CD4-positive, CD25-positive, alpha-beta regulatory T cell (primary cell): ENCODE data around the gene BPIFB3. TPM values are rescaled to one million over a fixed set of nuclear protein-coding genes. Genes with fewer than 3 reads are reported as not detected.
A peak's percentile ranks its signal among the peaks of the same experiment; 100 is the strongest.

Source experiments
- ATAC-seq, 2 donors: fragments of 150-1000 bp; cut with Tn5 transposase; one replicate each; pipeline ENCODE4 v1.10.0; 2021; ENCODE audit warnings: low read depth in 2 of 2, moderate number of reproducible peaks in 2 of 2, moderate library complexity in 1 of 2
- DNase-seq, 3 donors: peaks; one replicate each; pipeline versions ENCODE4 v3.0.0 to v3.0.0-alpha.2; 2012 to 2022; ENCODE audit warnings: mixed read lengths in 1 of 3
- H3K27ac ChIP-seq: one replicate; pipeline ENCODE4 v1.7.0; 2013; ENCODE audit warnings: mild to moderate bottlenecking, low read length; ENCODE audit not compliant: insufficient read depth, poor library complexity, severe bottlenecking
- H3K27me3 ChIP-seq: one replicate; pipeline ENCODE4 v1.7.0; 2013; ENCODE audit warnings: low read length; ENCODE audit not compliant: control insufficient read depth, insufficient read depth
- H3K36me3 ChIP-seq: one replicate; pipeline ENCODE4 v1.7.0; 2013; ENCODE audit warnings: mild to moderate bottlenecking, low read length, moderate library complexity; ENCODE audit not compliant: control insufficient read depth, insufficient read depth
- H3K4me1 ChIP-seq: 2 replicates; pipeline ENCODE4 v1.7.0; 2013; ENCODE audit warnings: mild to moderate bottlenecking, low read length; ENCODE audit not compliant: insufficient read depth, control insufficient read depth, poor library complexity, severe bottlenecking
- H3K4me3 ChIP-seq: one replicate; pipeline ENCODE4 v1.7.0; 2013; ENCODE audit warnings: low read depth, mild to moderate bottlenecking, low read length, moderate library complexity
- H3K9me3 ChIP-seq, 2 experiments: 1 replicate in 1 of 2; 2 replicates in 1 of 2; pipeline ENCODE4 v1.7.0; 2013; ENCODE audit warnings: low read length in 2 of 2, mild to moderate bottlenecking in 1 of 2, moderate library complexity in 1 of 2; ENCODE audit not compliant: control insufficient read depth in 2 of 2
- H3K27ac Mint-ChIP-seq, 3 donors: one replicate each; pipeline ENCODE4 v1.8.0; 2020 to 2022; ENCODE audit warnings: mild to moderate bottlenecking in 3 of 3, mixed read lengths in 3 of 3, moderate library complexity in 2 of 3
- H3K27me3 Mint-ChIP-seq: one replicate; pipeline ENCODE4 v1.8.0; 2022; ENCODE audit warnings: mild to moderate bottlenecking, mixed read lengths
- H3K36me3 Mint-ChIP-seq: one replicate; pipeline ENCODE4 v1.8.0; 2020; ENCODE audit warnings: mixed read lengths
- H3K4me1 Mint-ChIP-seq, 4 donors: one replicate each; pipeline ENCODE4 v1.8.0; 2020 to 2022; ENCODE audit warnings: mixed read lengths in 4 of 4, mild to moderate bottlenecking in 1 of 4
- H3K4me3 Mint-ChIP-seq, 4 donors: one replicate each; pipeline ENCODE4 v1.8.0; 2020 to 2022; ENCODE audit warnings: mild to moderate bottlenecking in 4 of 4, mixed read lengths in 4 of 4, moderate library complexity in 3 of 4
- H3K9me3 Mint-ChIP-seq, 7 donors: one replicate each; pipeline ENCODE4 v1.8.0; 2020 to 2022; ENCODE audit warnings: mixed read lengths in 7 of 7, mild to moderate bottlenecking in 3 of 7, moderate library complexity in 2 of 7
- polyA plus RNA-seq, 4 donors: library from polyadenylated mRNA; unstranded; fragments of 300-500 nt; fragmentation: Illumina TruSeq; gene quantifications; one replicate each; pipeline ENCODE4 v1.2.3, GENCODE V29; 2021
- total RNA-seq: library from RNA; stranded (reverse); gene quantifications from one replicate; pipeline ENCODE4 v1.2.3, GENCODE V29; 2022

Gene BPIFB3
- total and polyA plus RNA-seq, 5 donors from 2014 or later: not detected

DNA sequence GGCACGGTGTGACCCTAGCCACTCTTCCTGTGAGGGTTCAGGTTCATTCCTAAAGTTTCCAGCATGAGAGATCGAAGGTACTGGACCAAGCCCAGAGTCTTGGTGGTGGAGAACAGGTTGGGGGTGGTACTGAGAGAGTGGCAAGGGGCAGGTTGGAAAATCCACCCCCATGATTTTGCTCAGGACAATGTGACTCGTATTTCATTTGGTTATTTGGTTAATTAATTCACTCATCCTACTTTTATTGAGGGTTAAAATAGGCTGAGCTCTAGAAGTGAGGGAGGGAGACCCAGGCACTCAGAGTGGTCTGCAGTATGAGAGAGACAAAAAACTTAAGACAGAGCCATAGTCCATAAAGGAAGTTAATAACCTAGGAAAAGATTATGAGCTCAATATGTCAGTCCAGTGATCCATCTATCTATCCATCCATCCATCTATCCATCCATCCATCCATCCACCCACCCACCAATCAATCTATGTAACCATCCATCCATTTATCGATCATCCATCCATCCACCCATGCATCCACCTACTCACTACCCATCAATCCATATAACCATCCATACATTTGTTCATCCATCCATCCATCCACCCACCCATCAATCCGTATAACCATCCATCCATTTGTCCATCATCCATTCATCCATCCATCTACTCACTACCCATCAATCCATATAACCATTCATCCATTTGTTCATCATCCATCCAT is 28.9 kb upstream of the BPIFB3 start:
- H3K4me3 ChIP-seq: no peak overlapping the region
- no peaks in the 10 kb centered on the region for H3K27me3 Mint-ChIP-seq
- no peaks in the 10 kb centered on the region for H3K9me3 Mint-ChIP-seq
- H3K27me3 ChIP-seq: no peaks in the 10 kb centered on the region
- H3K27ac Mint-ChIP-seq: no peak overlapping the region
- no peak overlapping the region for H3K4me3 Mint-ChIP-seq
- H3K36me3 ChIP-seq: no peaks in the 10 kb centered on the region
- ATAC-seq: no peak
- H3K27ac ChIP-seq: no peak overlapping the region
- no peaks in the 10 kb centered on the region for H3K9me3 ChIP-seq
- no peaks in the 10 kb centered on the region for H3K36me3 Mint-ChIP-seq
- no peak for DNase-seq
- peaks cover 0 to 3% (median 0%) of the 10 kb centered on the region in 4 donors for H3K4me1 Mint-ChIP-seq
- H3K4me1 ChIP-seq: no peaks in the 10 kb centered on the region

DNA sequence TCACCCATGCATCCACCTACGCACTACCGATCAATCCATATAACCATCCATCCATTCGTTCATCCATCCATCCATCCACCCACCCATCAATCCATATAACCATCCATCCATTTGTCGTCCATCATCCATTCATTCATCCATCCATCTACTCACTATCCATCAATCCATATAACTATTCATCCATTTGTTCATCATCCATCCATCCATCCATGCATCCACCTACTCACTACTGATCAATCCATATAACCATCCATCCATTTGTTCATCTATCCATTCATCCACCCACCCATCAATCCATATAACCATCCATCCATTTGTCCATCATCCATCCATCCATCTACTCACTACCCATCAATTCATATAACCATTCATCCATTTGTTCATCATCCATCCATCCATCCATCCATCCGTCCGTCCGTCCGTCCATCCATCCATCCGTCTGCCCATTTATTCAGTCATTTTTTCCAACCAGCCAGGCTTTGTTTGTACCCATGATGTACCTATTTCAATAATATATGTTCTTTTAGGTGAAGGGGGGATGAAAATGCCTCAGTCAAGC is 28.3 kb upstream of the BPIFB3 start:
- ATAC-seq (no peak), DNase-seq (no peak)
- H3K4me3 Mint-ChIP-seq: no peak overlapping the region
- no peaks in the 10 kb centered on the region for H3K27me3 ChIP-seq
- no peak overlapping the region for H3K4me3 ChIP-seq
- no peaks in the 10 kb centered on the region for H3K36me3 Mint-ChIP-seq
- H3K9me3 ChIP-seq: no peaks in the 10 kb centered on the region
- H3K27ac ChIP-seq: no peak overlapping the region
- H3K36me3 ChIP-seq: no peaks in the 10 kb centered on the region
- no peaks in the 10 kb centered on the region for H3K27me3 Mint-ChIP-seq
- H3K9me3 Mint-ChIP-seq: no peaks in the 10 kb centered on the region
- no peak overlapping the region for H3K27ac Mint-ChIP-seq
- no peaks in the 10 kb centered on the region for H3K4me1 ChIP-seq
- peaks cover 0 to 3% (median 0%) of the 10 kb centered on the region in 4 donors for H3K4me1 Mint-ChIP-seq

DNA sequence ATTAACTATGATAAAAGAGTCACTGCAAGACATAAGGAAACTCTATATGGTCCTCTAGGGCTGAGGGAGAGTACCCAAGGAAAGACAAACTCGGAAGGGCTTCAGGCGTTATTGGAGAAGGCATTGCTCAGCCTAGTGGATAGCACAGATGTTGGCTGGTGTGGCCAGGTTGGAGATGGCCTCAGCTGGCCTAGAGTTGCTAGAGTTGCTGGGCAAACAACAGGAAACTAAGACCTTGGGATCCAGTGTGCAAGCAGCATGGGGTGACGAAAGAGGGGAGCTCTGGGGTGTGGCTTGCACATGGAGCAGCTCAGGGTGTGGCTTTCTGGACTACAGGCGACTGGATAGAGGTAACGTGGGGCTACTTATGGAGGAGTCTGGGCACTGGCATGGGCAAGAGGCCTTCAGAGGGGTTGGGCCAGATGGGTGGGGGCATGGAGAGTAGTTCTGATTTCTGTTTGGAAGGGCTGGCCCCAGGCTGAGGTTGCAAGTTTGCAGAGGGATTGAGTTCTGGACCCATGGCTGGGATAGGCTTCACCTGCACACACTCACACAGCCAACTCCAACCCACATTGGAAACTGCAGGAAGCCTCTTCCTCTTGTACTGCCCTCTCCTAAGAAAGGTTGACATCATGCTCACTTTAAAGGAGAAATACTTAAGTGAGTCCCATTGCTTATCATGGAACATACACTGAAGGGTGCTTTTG is 27.5 kb upstream of the BPIFB3 start:
- no peaks in the 10 kb centered on the region for H3K9me3 ChIP-seq
- no peaks in the 10 kb centered on the region for H3K27me3 Mint-ChIP-seq
- peaks cover 0 to 3% (median 0%) of the 10 kb centered on the region in 4 donors for H3K4me1 Mint-ChIP-seq
- DNase-seq (no peak), ATAC-seq (no peak)
- H3K36me3 ChIP-seq: no peaks in the 10 kb centered on the region
- no peak overlapping the region for H3K4me3 Mint-ChIP-seq
- H3K9me3 Mint-ChIP-seq: no peaks in the 10 kb centered on the region
- H3K4me3 ChIP-seq: no peak overlapping the region
- no peak overlapping the region for H3K27ac Mint-ChIP-seq
- no peaks in the 10 kb centered on the region for H3K4me1 ChIP-seq
- no peaks in the 10 kb centered on the region for H3K27me3 ChIP-seq
- H3K27ac ChIP-seq: no peak overlapping the region
- H3K36me3 Mint-ChIP-seq: no peaks in the 10 kb centered on the region

DNA sequence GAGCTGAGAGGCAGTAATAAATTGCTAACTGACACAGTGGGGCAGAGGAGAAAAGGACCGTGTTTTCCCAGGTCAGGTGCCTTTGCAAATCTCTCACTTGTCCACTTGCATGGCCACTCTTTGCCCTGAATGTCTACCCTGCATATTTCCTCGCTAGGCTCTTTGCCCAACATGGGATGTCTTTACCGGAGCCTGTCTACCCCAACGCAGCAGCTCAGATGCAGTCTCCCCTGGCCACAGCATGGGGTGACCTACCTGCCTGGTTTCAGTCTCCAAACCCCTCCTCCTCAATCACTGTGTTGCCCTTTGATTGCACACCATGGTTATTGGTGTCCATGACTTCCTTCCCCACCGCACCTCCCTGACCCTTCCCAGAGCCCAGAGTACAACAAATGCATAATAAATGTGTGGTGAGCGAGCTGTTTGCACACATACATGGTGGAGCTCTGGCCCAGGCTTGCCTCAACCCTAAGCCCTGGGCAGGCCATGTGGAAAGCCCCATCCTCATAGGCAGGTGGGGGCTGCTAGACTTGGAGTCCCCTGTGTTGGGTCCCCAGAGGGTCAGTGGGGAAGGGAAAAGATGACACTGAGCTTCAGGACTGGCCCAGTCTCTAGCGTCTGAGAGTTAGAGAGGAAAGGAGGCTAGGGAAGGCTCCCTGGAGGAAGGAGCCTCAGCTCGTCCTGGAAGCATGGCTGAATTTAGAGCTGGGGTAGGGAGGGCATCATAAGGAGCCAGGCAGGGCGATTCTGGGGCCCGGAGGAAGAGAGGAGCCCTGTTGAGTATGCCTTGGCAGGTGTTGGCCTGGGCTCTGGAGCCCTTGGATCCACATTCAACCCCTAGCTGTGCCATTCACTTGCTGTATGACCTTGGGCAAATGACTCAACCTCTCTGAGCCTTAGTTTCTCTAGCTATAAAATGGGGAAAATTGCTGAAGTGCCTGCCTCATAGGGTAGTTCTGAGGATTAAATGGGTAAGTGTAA is 26.6 kb upstream of the BPIFB3 start:
- no peaks in the 10 kb centered on the region for H3K36me3 ChIP-seq
- H3K4me3 ChIP-seq: no peak overlapping the region
- H3K27me3 ChIP-seq: no peaks in the 10 kb centered on the region
- peak overlapping the region in 1 of 3 donors; percentile 27 for H3K27ac Mint-ChIP-seq
- no peak overlapping the region for H3K27ac ChIP-seq
- DNase-seq: no peak
- H3K9me3 Mint-ChIP-seq: no peaks in the 10 kb centered on the region
- H3K4me1 ChIP-seq: no peaks in the 10 kb centered on the region
- no peaks in the 10 kb centered on the region for H3K27me3 Mint-ChIP-seq
- no peak for ATAC-seq
- peaks cover 0 to under 1% (median 0%) of the 10 kb centered on the region in 4 donors for H3K4me1 Mint-ChIP-seq
- H3K9me3 ChIP-seq: no peaks in the 10 kb centered on the region
- H3K4me3 Mint-ChIP-seq: no peak overlapping the region
- H3K36me3 Mint-ChIP-seq: no peaks in the 10 kb centered on the region

DNA sequence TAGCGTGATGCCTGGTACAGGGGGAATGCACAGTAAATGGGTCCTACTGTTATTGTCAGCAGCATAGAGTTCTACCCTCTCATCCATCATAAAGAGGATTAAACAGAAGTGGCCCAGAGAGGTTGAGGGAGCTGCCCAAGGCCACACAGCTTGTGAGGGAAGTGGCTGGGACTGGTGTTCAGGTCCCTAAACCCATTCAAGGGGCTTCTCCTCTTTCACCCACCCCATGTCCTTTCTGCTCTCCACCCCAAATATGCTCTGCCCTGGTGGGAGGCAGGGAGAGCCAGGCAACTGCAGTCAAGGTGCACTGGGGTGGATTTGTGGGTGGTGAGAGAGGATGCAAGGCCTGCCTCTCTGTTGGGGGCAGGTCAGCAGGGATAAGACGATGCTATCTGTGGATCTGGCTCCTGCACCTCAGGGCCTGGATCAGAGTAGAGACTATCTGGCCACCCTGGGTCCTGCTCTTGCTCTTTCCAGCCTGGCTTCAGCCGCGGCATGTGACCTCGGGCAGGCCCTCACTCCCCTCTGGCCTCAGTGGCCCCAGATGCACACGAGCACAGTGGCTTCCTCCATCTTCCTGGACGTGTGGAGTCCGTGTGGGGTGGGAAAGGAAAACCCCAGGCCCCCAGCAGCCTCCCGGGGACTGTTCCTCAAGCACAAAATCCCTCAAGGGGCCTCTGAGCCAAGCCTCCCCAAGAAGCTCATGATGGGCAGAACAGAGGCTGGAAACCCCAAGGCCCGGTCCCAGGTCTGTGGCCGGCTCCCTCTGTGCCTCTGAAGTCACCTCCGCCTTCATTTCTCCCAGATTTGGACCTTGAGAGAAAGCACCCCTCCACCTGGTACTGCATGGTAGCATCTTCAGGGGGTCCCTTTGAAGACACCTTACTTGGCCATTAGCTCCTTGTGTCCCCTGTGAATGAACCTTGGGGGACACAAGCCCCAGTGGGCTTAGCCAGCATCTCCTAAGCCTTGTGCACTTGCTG is 25.6 kb upstream of the BPIFB3 start:
- no peaks in the 10 kb centered on the region for H3K36me3 Mint-ChIP-seq
- no peaks in the 10 kb centered on the region for H3K4me1 Mint-ChIP-seq
- peaks cover 0 to 1% (median under 1%) of the 10 kb centered on the region in 7 donors for H3K9me3 Mint-ChIP-seq
- no peak overlapping the region for H3K27ac Mint-ChIP-seq
- Histone ChIP-seq H3K36me3 (no peaks in the 10 kb centered on the region), H3K27me3 (no peaks in the 10 kb centered on the region), H3K4me3 (no peak overlapping the region), H3K27ac (no peak overlapping the region), H3K9me3 (no peaks in the 10 kb centered on the region), H3K4me1 (no peaks in the 10 kb centered on the region)
- no peak for DNase-seq
- H3K27me3 Mint-ChIP-seq: no peaks in the 10 kb centered on the region
- no peak overlapping the region for H3K4me3 Mint-ChIP-seq
- no peak for ATAC-seq

DNA sequence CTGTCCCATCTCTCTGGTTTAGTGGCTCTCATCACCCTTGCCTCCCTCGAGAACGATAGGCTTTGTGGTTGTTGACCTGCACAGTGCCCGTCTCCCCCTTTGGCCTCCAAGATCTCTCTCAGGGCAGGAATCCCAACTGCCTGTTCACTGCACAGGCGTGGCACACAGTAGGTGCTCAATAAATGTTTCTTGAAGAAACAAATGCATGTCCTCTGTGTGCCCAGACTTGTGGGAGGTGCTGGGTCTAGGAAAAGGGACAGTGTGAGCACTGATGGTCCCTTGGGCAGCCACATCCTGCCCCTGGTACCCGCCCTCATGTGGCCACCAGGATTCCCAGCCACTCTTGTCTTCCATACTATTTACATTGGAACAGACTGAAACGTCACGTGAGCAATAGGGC is 24.8 kb upstream of the BPIFB3 start:
- Histone ChIP-seq H3K4me3 (no peak overlapping the region), H3K4me1 (no peaks in the 10 kb centered on the region), H3K36me3 (no peaks in the 10 kb centered on the region), H3K27ac (no peak overlapping the region), H3K9me3 (peaks cover 0 to 2% of the 10 kb centered on the region in 2 experiments), H3K27me3 (no peaks in the 10 kb centered on the region)
- DNase-seq: no peak
- Mint-ChIP-seq H3K36me3 (no peaks in the 10 kb centered on the region), H3K27ac (no peak overlapping the region), H3K9me3 (peaks cover 0 to 8% (median 1%) of the 10 kb centered on the region in 7 donors), H3K4me3 (no peak overlapping the region), H3K4me1 (no peaks in the 10 kb centered on the region), H3K27me3 (no peaks in the 10 kb centered on the region)
- no peak for ATAC-seq
